NCI-H187 (cell line): ENCODE results near the gene NDUFS8.

ENCODE experiments used
- DNase-seq, 2 experiments: peaks; one replicate each; lab custom pipeline; 2025; lab: John Stamatoyannopoulos, UW

The NDUFS8 gene

DNA sequence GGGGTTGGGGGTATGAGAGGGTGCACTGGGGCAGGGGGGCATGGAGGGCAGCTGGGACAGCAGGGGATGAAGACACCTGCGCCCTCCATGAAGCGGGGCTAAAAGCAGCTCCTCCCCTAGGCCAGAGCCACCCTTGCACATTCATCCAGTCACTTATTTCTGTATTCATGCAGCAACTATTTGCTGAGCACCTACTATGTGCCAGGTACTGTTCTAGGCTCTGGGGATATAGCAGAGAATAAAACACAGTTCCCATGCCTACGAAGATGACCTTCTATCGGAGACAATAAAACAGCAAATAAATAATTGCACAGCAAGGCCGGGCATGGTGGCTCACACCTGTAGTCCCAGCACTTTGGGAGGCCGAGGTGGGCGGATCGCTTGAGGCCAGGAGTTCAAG is 15.0 kb upstream of the NDUFS8 start:
- DNase-seq: no peak

DNA sequence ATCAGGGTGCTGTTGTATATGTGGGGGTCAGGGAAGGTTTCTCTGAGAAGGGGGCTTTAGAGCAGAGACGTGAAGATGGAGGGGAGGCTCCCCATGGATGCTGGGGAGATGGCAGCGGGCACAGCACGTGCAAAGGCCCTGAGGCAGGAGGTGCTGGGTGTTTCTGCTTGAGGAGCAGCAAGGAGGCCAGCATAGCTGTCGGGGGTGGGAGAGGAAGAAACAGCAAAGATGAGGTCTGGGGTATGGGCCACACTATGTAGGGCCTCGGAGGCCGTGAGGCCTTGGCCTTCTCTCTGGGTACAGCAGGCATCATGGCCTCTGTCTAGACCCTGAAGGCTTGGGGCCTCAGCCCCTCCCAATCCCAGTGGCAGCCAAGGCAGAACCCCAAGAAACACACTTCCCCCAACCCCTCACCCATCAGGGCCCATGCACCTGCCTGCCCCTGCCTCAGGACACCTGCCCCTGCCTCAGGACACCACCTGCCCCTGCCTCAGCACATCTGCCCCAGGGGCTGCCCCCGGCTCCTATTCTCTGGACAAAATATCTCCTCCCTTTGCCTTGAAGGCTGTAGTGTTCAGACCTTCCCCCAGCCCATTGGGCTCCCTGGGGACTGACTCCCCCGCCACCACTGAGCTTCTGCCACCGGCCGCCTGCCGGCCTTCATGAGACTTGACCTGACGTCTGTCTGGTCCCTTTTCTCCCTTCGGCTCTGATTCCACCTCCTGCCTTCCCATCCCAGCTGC is 14.1 kb upstream of the NDUFS8 start:
- DNase-seq: no peak

- DNase-seq: no peak
These were observed 13.3 kb upstream of the NDUFS8 start for GRCh38 chr11:68016904-68017817.

GRCh38 chr11:68017980-68018729 is 12.3 kb upstream of the NDUFS8 start:
- DNase-seq: no peak

GRCh38 chr11:68018730-68019190 is 11.7 kb upstream of the NDUFS8 start:
- no peak for DNase-seq

DNA sequence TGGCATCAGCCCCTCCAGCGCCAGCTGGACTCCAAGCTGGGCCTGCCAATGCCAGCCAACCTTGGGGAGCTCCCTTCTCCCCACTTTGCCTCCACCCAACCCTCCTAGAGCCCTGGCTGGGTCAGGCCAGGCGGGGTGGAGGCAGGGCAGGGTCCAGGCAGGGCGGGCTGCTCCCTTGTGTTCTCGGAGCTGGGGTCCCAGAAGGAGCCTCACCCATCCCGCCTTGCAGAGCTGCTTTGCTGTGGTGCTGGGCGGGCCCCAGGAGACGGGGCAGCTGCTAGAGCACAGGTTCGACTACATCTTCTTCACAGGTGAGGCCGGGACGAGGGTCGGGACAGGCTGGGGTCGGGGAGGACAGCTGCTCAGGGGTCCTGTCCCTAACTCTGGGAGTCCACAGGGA is 11.0 kb upstream of the NDUFS8 start:
- no peak for DNase-seq

DNA sequence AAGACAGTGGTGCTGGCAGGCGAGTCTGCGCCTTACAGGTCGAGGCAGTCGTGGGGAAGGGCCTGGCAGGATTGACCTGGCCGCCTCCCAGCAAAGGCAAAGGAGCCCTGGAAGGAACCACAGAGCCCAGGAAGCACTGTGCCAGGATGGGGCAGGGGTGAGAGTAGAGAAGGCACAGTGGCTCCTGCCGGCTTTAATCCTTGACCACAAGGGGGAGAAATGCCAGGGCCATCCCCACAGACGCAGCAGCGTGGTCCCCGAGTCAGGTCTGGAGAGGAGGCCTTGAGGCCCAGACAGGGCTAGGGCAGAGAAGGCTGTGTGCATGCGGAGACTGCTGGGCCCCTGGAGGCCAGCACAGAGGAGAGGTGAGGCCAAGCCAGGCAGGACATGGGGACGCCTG is 9.9 kb upstream of the NDUFS8 start:
- no peak for DNase-seq

GRCh38 chr11:68021167-68021787 is 9.2 kb upstream of the NDUFS8 start:
- no peak for DNase-seq

GRCh38 chr11:68022531-68022930 is 8.0 kb upstream of the NDUFS8 start:
- no peak for DNase-seq

DNA sequence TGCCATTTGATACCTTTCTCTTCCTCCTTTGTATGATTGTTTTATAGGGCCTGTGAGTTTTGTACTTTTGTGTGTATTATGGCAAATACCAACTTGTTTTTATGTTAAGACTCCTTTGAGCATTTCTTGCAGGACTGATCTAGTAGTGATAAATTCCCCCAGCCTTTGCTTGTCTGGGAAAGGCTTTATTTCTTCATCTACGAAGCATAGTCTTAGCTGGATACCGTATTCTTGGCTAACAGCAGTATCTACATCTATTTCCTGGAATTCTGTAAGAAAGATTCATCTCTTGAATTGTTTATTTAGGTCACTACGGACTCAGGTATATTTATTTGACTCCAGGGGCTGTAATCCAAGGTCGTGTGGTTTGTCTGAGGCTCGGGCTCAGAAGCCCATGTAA is 6.0 kb upstream of the NDUFS8 start:
- DNase-seq: no peak

- DNase-seq: no peak
These were observed 5.4 kb upstream of the NDUFS8 start for GRCh38 chr11:68025047-68025446.

DNA sequence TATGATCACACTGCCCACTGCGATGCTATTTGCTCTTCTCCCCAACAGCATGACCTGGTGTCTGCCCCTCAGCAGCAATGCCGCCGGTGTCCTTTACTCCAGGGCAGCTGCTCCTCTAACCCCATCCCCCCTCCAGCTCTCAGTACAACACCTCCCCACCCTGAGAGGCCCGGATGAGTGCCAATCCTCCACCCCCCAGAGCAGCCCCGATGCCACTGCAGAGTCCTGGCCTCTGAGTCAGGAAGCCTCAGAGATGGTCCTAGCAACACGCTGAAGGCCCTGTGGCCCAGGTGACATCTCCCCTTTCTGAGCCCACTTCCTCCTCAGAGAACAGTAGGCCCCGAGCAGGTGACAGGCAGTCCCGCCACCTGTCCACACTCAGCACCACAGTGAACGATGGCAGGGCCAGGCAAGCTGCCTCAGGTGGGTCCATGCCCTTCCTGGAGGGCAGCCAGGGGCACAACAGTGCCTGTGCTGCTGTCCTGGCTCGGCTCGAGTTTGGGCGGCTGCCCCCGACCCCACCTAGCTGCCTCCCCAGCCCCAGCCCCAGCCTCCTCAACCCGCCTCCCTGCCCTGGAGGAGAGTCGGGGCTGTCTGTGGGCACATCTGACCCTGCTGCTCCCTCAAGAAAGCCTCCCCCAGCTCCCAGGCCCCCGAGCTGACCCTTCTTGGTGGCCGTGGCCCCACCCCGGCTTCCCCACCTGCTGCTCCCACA is 3.9 kb upstream of the NDUFS8 start:
- no peak for DNase-seq

- no peak for DNase-seq
These were observed 2.8 kb upstream of the NDUFS8 start for GRCh38 chr11:68027667-68028066.

DNA sequence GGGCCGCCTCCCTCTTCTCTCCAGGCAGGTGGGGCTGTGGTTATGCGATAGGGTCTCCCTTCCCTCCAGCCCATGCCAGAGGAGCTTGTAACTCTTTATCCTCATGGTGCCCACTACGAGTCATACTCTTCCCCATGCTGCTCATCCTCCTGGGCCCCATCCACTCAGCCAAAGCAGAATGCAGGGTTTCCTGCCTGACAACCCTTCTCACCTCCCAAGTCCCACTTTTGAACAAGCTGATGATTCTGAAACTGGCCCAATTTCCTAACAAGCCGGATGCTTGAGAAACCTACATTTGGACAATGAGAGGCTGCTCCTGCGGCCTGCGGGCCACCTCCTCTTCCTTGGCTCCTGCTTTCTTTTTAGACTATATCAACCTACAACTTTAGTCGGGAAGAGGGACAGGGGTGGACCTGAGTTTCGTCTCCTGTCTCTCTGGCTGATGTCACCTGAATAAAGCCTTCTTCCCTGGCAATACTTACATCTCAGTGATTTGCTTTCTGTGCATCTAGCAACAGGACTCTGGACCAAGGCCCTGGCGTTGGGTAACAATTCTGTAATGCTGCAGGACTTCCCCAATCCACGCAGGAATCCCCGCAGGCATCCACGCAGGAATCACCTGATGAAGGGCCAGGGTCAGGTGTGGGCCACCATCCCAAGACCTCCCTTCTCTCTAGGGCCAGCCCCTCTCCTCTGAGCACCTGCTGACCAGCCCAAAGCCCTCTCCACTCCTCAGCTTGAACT is 1.5 kb upstream of the NDUFS8 start:
- DNase-seq: no peak

- no peak for DNase-seq
These were observed 623 bp downstream of the NDUFS8 start for GRCh38 chr11:68031144-68031464.

- no peak for DNase-seq
These were observed 1.5 kb downstream of the NDUFS8 start for GRCh38 chr11:68032003-68032402.

- no peak for DNase-seq
These were observed 2.7 kb downstream of the NDUFS8 start for GRCh38 chr11:68032997-68033707.

GRCh38 chr11:68033708-68034045 is 3.2 kb downstream of the NDUFS8 start:
- no peak for DNase-seq

- DNase-seq: no peak
These were observed 4.9 kb downstream of the NDUFS8 start for GRCh38 chr11:68035266-68035876.
